ENCODE data around the gene PANX1. TPM values are rescaled to one million over a fixed set of nuclear protein-coding genes. Genes with fewer than 3 reads are reported as not detected.

The PANX1 gene
- total RNA-seq, 1 donor from 2014 or later: 42.1 TPM

DNA sequence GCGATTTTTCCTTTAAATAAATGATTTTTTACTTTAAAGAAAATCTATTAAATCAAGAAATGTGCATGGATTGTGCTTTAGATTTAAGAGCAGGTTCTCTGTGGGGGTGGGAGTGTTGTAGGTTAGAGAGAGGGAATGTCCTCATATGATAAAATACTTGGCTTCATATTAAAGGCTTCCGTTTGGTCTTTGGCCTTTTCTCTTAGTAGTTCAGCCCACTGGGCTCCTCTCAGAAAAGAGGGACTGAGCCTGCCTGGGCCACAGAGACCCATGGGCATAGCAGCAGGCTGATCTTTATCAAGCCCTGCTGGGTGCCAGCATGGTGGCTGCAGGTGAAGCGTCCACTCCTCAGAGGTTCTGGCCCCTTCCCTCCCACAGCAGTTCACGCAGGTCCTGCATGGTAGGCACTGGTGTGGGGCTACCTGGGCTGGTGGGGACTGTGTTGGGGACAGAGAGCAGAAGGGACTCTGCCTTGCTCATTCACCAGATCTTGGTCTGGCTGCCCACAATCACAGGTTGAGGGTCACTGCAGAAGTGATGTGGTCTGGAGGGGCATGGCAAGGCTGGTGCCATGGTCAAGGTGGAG lies 4.3 kb downstream of the PANX1 start:
- TF ChIP-seq, protein P1, sequence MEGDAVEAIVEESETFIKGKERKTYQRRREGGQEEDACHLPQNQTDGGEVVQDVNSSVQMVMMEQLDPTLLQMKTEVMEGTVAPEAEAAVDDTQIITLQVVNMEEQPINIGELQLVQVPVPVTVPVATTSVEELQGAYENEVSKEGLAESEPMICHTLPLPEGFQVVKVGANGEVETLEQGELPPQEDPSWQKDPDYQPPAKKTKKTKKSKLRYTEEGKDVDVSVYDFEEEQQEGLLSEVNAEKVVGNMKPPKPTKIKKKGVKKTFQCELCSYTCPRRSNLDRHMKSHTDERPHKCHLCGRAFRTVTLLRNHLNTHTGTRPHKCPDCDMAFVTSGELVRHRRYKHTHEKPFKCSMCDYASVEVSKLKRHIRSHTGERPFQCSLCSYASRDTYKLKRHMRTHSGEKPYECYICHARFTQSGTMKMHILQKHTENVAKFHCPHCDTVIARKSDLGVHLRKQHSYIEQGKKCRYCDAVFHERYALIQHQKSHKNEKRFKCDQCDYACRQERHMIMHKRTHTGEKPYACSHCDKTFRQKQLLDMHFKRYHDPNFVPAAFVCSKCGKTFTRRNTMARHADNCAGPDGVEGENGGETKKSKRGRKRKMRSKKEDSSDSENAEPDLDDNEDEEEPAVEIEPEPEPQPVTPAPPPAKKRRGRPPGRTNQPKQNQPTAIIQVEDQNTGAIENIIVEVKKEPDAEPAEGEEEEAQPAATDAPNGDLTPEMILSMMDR (IDR thresholded peaks at IDR 0.05; ENCODE audit: insufficient read depth, low read depth, low read length): no peak
- no peak for TF ChIP-seq EZH2 (IDR thresholded peaks at IDR 0.05; ENCODE audit: insufficient read depth, low read length)
- no peak for DNase-seq (ENCODE audit: low read depth)
- Histone ChIP-seq H3K36me3 (ENCODE audit: insufficient read depth, low read length) (no peaks in the 10 kb centered on the region), H2AFZ (ENCODE audit: low read depth, low read length) (no peak overlapping the region), H3K9me3 (ENCODE audit: insufficient read depth, low read depth, low read length) (no peaks in the 10 kb centered on the region), H3K4me1 (ENCODE audit: insufficient read depth, low read length) (peaks cover 71% of the 10 kb centered on the region), H4K20me1 (ENCODE audit: insufficient read depth, low read length) (peaks cover 34% of the 10 kb centered on the region), H3K4me2 (ENCODE audit: low read length) (no peak overlapping the region), H3K9ac (ENCODE audit: low read length) (no peak overlapping the region), H3K4me3 (ENCODE audit: insufficient read depth, low read depth, low read length) (no peak overlapping the region), H3K27me3 (ENCODE audit: insufficient read depth, low read length) (no peaks in the 10 kb centered on the region), H3K27ac (ENCODE audit: low read depth, low read length) (no peak overlapping the region), H3K79me2 (ENCODE audit: insufficient read depth, low read length) (peaks cover 77% of the 10 kb centered on the region)
- Mint-ChIP-seq H3K9me3 (ENCODE audit: unreplicated experiment) (peaks cover 2% of the 10 kb centered on the region), H3K4me3 (ENCODE audit: unreplicated experiment) (no peak overlapping the region), H3K36me3 (ENCODE audit: low read depth, unreplicated experiment) (no peaks in the 10 kb centered on the region), H3K27me3 (ENCODE audit: low read depth, unreplicated experiment) (no peaks in the 10 kb centered on the region), H3K4me1 (ENCODE audit: low read depth, unreplicated experiment) (peaks cover 40% of the 10 kb centered on the region), H3K27ac (ENCODE audit: unreplicated experiment) (peak overlapping the region; percentile 62)
- FAIRE-seq: no peak

- Histone ChIP-seq H3K4me3 (ENCODE audit: insufficient read depth, low read depth, low read length) (no peak overlapping the region), H3K4me2 (ENCODE audit: low read length) (peak overlapping the region; percentile 85), H2AFZ (ENCODE audit: low read depth, low read length) (no peak overlapping the region), H4K20me1 (ENCODE audit: insufficient read depth, low read length) (peaks cover 34% of the 10 kb centered on the region), H3K27me3 (ENCODE audit: insufficient read depth, low read length) (no peaks in the 10 kb centered on the region), H3K9ac (ENCODE audit: low read length) (no peak overlapping the region), H3K79me2 (ENCODE audit: insufficient read depth, low read length) (peaks cover 80% of the 10 kb centered on the region), H3K27ac (ENCODE audit: low read depth, low read length) (peak overlapping the region; percentile 96), H3K9me3 (ENCODE audit: insufficient read depth, low read depth, low read length) (no peaks in the 10 kb centered on the region), H3K36me3 (ENCODE audit: insufficient read depth, low read length) (no peaks in the 10 kb centered on the region), H3K4me1 (ENCODE audit: insufficient read depth, low read length) (peaks cover 68% of the 10 kb centered on the region)
- H3K4me3 Mint-ChIP-seq (ENCODE audit: unreplicated experiment): no peak overlapping the region
- no peak for DNase-seq (ENCODE audit: low read depth)
- H3K27ac Mint-ChIP-seq (ENCODE audit: unreplicated experiment): no peak overlapping the region
- no peak for TF ChIP-seq EZH2 (IDR thresholded peaks at IDR 0.05; ENCODE audit: insufficient read depth, low read length)
- TF ChIP-seq, protein P1 (IDR thresholded peaks at IDR 0.05; ENCODE audit: insufficient read depth, low read depth, low read length): no peak
- no peaks in the 10 kb centered on the region for H3K27me3 Mint-ChIP-seq (ENCODE audit: low read depth, unreplicated experiment)
- peaks cover 45% of the 10 kb centered on the region for H3K4me1 Mint-ChIP-seq (ENCODE audit: low read depth, unreplicated experiment)
- H3K36me3 Mint-ChIP-seq (ENCODE audit: low read depth, unreplicated experiment): no peaks in the 10 kb centered on the region
- H3K9me3 Mint-ChIP-seq (ENCODE audit: unreplicated experiment): peaks cover 2% of the 10 kb centered on the region
- FAIRE-seq: no peak
Observed at GRCh38 chr11:94133752-94134151, 5.1 kb downstream of the PANX1 start.

Measured in astrocyte (in vitro differentiated cells and primary cell).